Neural cell (in vitro differentiated cells): ENCODE data around the gene SEC16A. TPM values are rescaled to one million over a fixed set of nuclear protein-coding genes. Genes with fewer than 3 reads are reported as not detected.

Experiments
- H2AFZ ChIP-seq: fragments of 200-600, 300-800 bp; sonication (generic), shearing (Covaris generic); 2 replicates; pipeline ENCODE4 v1.6.0; 2014; ENCODE audit warnings: low read depth, mild to moderate bottlenecking, antibody characterized with exemption, low read length, moderate library complexity
- H3F3A ChIP-seq: fragments of 200-600 bp; shearing (Covaris generic); 2 replicates; pipeline ENCODE4 v1.6.1; 2016; ENCODE audit warnings: mild to moderate bottlenecking, moderate library complexity, mixed read lengths, antibody characterized with exemption, low read length; ENCODE audit not compliant: insufficient read depth, poor library complexity, severe bottlenecking
- H3K27ac ChIP-seq: fragments of 200-600, 300-800 bp; sonication (generic), shearing (Covaris generic); 2 replicates; pipeline ENCODE4 v1.5.1; 2014; ENCODE audit warnings: mild to moderate bottlenecking, low read length, moderate library complexity
- H3K27me3 ChIP-seq: fragments of 300-800, 200-600 bp; sonication (generic), shearing (Covaris generic); 2 replicates; pipeline ENCODE4 v1.6.0; 2014; ENCODE audit warnings: mild to moderate bottlenecking, low read depth, low read length, moderate library complexity; ENCODE audit not compliant: insufficient read depth
- H3K36me3 ChIP-seq: fragments of 300-800, 200-600 bp; sonication (generic), shearing (Covaris generic); 2 replicates; pipeline ENCODE4 v1.5.1; 2014; ENCODE audit warnings: mild to moderate bottlenecking, antibody characterized with exemption, low read length, moderate library complexity; ENCODE audit not compliant: insufficient read depth
- H3K4me2 ChIP-seq: fragments of 300-800, 200-600 bp; sonication (generic), shearing (Covaris generic); 2 replicates; pipeline ENCODE4 v1.6.0; 2014; ENCODE audit warnings: mild to moderate bottlenecking, low read length
- H3K4me3 ChIP-seq: fragments of 300-800, 200-600 bp; sonication (generic), shearing (Covaris generic); 2 replicates; pipeline ENCODE4 v1.5.1; 2014; ENCODE audit warnings: mild to moderate bottlenecking, low read length, moderate library complexity
- H3K79me2 ChIP-seq: fragments of 200-600 bp; shearing (Covaris generic); replicated peaks from 2 replicates; pipeline ENCODE4 v1.6.0; 2014; ENCODE audit warnings: mild to moderate bottlenecking, low read length, moderate library complexity; ENCODE audit not compliant: insufficient read depth
- H3K9ac ChIP-seq: fragments of 300-800, 200-600 bp; sonication (generic), shearing (Covaris generic); 2 replicates; pipeline ENCODE4 v1.6.1; 2016; ENCODE audit warnings: mild to moderate bottlenecking, low read length, mixed read lengths
- H3K9me2 ChIP-seq: fragments of 200-600 bp; shearing (Covaris generic); 2 replicates; pipeline ENCODE4 v1.6.1; 2016; ENCODE audit warnings: mild to moderate bottlenecking, low read length, mixed read lengths; ENCODE audit not compliant: insufficient read depth
- H3K9me3 ChIP-seq: fragments of 200-600, 300-800 bp; sonication (generic), shearing (Covaris generic); 2 replicates; pipeline ENCODE4 v1.6.1; 2016; ENCODE audit warnings: mild to moderate bottlenecking, mixed run types, low read length, moderate library complexity, mixed read lengths
- H4K20me1 ChIP-seq: fragments of 200-600 bp; shearing (Covaris generic); 2 replicates; pipeline ENCODE4 v1.6.1; 2016; ENCODE audit warnings: mild to moderate bottlenecking, mixed run types; ENCODE audit not compliant: insufficient read depth
- EP300 ChIP-seq: fragments of 450-650 bp; conservative IDR thresholded peaks from 2 replicates; pipeline ENCODE4 v1.6.1; 2014; ENCODE audit warnings: antibody characterized with exemption, mild to moderate bottlenecking, moderate library complexity; ENCODE audit not compliant: poor library complexity, severe bottlenecking
- EZH2 ChIP-seq: fragments of 200-600, 300-800 bp; shearing (Covaris generic), sonication (generic); IDR thresholded peaks from 2 replicates; pipeline ENCODE4 v1.6.1; 2014; ENCODE audit warnings: antibody characterized with exemption, low read length, borderline replicate concordance, mild to moderate bottlenecking; ENCODE audit not compliant: insufficient read depth, poor library complexity, severe bottlenecking
- MXI1 ChIP-seq: fragments of 450-650 bp; conservative IDR thresholded peaks from 2 replicates; pipeline ENCODE4 v1.6.1; 2014; ENCODE audit warnings: antibody characterized with exemption, mild to moderate bottlenecking; ENCODE audit not compliant: poor library complexity, severe bottlenecking
- POLR2AphosphoS5 ChIP-seq: IDR thresholded peaks from 2 replicates; pipeline ENCODE4 v1.6.1; 2012
- RAD21 ChIP-seq: fragments of 450-650 bp; conservative IDR thresholded peaks from 2 replicates; pipeline ENCODE4 v1.6.1; 2014; ENCODE audit warnings: antibody characterized with exemption, mild to moderate bottlenecking, moderate library complexity
- SMC3 ChIP-seq: fragments of 450-650 bp; conservative IDR thresholded peaks from 2 replicates; pipeline ENCODE4 v1.6.1; 2014; ENCODE audit warnings: antibody characterized with exemption, mild to moderate bottlenecking, moderate library complexity; ENCODE audit not compliant: poor library complexity
- TAF1 ChIP-seq: IDR thresholded peaks from 2 replicates; pipeline ENCODE4 v1.6.1; 2012; ENCODE audit warnings: low read depth
- polyA plus RNA-seq: library from polyadenylated mRNA; depleted of rRNA; stranded (reverse); fragments of >200 nt; gene quantifications from 2 replicates; pipeline ENCODE4 v1.2.3, GENCODE V29; 2014
- TF ChIP-seq, protein P1 (sequence below): fragments of 450-650 bp; IDR thresholded peaks from 2 replicates; pipeline ENCODE4 v1.5.1; 2014; ENCODE audit warnings: antibody characterized with exemption, mild to moderate bottlenecking, moderate library complexity; ENCODE audit not compliant: poor library complexity, severe bottlenecking
- TF ChIP-seq, protein P2 (sequence below): IDR thresholded peaks from 2 replicates; pipeline ENCODE4 v1.6.1; 2012; ENCODE audit warnings: borderline replicate concordance

SEC16A gene
- polyA plus RNA-seq, 1 donor from 2014 or later = 15.4 TPM

DNA sequence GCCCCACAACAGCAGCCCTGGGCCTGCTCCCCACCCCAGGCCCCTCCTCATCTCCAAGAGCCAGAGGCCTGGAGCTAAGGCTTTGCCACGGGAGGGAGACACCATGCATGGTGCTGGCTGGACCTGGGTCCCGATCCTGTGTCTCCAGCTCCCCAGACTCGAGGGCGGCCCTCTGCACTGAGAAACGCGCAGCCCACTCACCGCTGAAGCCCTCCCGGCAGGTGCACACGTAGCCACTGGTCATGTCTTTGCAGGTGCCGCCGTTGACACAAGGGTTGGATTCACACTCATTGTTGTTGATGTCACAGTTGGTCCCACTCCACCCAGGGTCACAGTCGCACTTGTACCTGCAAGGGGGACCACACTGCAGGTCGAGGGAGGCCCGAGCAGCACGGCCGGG, 30.4 kb upstream of the SEC16A start:
- H3K27ac ChIP-seq = no peak overlapping the region
- no peak overlapping the region for H2AFZ ChIP-seq
- H3K9me3 ChIP-seq = no peaks in the 10 kb centered on the region
- TF ChIP-seq RAD21 (no peak), SMC3 (no peak), EZH2 (no peak), MXI1 (no peak), POLR2AphosphoS5 (no peak), TAF1 (no peak), EP300 (no peak)
- TF ChIP-seq, protein P1, sequence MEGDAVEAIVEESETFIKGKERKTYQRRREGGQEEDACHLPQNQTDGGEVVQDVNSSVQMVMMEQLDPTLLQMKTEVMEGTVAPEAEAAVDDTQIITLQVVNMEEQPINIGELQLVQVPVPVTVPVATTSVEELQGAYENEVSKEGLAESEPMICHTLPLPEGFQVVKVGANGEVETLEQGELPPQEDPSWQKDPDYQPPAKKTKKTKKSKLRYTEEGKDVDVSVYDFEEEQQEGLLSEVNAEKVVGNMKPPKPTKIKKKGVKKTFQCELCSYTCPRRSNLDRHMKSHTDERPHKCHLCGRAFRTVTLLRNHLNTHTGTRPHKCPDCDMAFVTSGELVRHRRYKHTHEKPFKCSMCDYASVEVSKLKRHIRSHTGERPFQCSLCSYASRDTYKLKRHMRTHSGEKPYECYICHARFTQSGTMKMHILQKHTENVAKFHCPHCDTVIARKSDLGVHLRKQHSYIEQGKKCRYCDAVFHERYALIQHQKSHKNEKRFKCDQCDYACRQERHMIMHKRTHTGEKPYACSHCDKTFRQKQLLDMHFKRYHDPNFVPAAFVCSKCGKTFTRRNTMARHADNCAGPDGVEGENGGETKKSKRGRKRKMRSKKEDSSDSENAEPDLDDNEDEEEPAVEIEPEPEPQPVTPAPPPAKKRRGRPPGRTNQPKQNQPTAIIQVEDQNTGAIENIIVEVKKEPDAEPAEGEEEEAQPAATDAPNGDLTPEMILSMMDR = no peak
- TF ChIP-seq, protein P2, sequence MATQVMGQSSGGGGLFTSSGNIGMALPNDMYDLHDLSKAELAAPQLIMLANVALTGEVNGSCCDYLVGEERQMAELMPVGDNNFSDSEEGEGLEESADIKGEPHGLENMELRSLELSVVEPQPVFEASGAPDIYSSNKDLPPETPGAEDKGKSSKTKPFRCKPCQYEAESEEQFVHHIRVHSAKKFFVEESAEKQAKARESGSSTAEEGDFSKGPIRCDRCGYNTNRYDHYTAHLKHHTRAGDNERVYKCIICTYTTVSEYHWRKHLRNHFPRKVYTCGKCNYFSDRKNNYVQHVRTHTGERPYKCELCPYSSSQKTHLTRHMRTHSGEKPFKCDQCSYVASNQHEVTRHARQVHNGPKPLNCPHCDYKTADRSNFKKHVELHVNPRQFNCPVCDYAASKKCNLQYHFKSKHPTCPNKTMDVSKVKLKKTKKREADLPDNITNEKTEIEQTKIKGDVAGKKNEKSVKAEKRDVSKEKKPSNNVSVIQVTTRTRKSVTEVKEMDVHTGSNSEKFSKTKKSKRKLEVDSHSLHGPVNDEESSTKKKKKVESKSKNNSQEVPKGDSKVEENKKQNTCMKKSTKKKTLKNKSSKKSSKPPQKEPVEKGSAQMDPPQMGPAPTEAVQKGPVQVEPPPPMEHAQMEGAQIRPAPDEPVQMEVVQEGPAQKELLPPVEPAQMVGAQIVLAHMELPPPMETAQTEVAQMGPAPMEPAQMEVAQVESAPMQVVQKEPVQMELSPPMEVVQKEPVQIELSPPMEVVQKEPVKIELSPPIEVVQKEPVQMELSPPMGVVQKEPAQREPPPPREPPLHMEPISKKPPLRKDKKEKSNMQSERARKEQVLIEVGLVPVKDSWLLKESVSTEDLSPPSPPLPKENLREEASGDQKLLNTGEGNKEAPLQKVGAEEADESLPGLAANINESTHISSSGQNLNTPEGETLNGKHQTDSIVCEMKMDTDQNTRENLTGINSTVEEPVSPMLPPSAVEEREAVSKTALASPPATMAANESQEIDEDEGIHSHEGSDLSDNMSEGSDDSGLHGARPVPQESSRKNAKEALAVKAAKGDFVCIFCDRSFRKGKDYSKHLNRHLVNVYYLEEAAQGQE = no peak
- no peak overlapping the region for H3K9ac ChIP-seq
- no peak overlapping the region for H3K4me2 ChIP-seq
- H3K9me2 ChIP-seq = no peaks in the 10 kb centered on the region
- H3K4me3 ChIP-seq = no peak overlapping the region
- H3F3A ChIP-seq = no peaks in the 10 kb centered on the region
- H3K36me3 ChIP-seq = no peaks in the 10 kb centered on the region
- no peaks in the 10 kb centered on the region for H4K20me1 ChIP-seq
- no peaks in the 10 kb centered on the region for H3K27me3 ChIP-seq
- H3K79me2 ChIP-seq = no peaks in the 10 kb centered on the region

DNA sequence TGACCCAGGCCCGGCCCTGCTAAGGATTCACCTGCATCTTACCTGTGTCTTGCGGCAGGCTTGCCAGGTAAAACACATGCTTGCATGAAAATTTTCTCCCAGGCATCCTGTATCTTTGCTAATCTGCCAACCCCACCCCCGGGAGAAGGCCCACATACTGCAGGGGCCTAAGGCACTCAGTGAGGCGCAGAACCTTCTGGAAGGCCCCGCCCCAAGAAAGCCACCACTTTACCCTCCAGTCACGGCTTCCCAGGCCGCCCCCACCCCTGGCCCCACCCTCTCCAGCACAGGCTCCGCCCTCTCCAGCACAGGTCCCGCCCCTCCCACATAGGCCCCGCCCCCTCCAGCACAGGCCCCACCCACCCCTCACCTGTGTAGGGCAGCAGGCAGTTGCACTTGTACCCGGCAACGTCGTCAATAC, 29.8 kb upstream of the SEC16A start:
- Histone ChIP-seq H2AFZ (no peak overlapping the region), H3K9me2 (no peaks in the 10 kb centered on the region), H3K27me3 (no peaks in the 10 kb centered on the region), H3K9ac (no peak overlapping the region), H3K4me2 (no peak overlapping the region), H3F3A (no peaks in the 10 kb centered on the region), H3K27ac (no peak overlapping the region), H3K79me2 (no peaks in the 10 kb centered on the region), H4K20me1 (no peaks in the 10 kb centered on the region), H3K36me3 (no peaks in the 10 kb centered on the region), H3K4me3 (no peak overlapping the region), H3K9me3 (no peaks in the 10 kb centered on the region)
- TF ChIP-seq EP300 (no peak), POLR2AphosphoS5 (no peak), TAF1 (no peak), EZH2 (no peak), RAD21 (no peak), SMC3 (no peak), MXI1 (no peak)
- TF ChIP-seq, protein P1 = no peak
- TF ChIP-seq, protein P2 = no peak
